ENCODE results near the gene STK4.

STK4 gene

GRCh38 chr20:44966030-44966961 is at the start of gene STK4:
STK4 (plus strand) TSS chr20:44966512; CDS start chr20:44966569, 57 bp downstream.
- peak; percentile 95 for DNase-seq

DNA sequence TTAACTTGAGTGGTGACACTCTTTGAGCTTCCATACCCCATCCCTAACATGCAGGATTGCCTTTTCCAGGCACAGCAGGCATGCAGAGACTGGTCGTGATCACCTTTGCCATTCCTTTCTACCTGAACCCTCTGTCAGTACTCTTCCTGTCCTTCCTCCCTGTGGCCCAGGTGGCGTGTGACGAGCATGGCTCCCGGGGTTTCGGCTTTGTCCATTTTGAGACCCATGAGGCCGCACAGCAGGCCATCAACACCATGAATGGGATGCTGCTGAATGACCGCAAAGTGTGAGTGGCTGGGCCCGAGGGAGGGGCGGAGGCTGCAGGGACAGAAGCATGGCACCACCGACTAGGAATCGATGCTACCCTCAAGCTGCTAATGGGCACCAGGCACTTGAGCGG is 49.7 kb upstream of the STK4 start:
- DNase-seq = no peak

DNA sequence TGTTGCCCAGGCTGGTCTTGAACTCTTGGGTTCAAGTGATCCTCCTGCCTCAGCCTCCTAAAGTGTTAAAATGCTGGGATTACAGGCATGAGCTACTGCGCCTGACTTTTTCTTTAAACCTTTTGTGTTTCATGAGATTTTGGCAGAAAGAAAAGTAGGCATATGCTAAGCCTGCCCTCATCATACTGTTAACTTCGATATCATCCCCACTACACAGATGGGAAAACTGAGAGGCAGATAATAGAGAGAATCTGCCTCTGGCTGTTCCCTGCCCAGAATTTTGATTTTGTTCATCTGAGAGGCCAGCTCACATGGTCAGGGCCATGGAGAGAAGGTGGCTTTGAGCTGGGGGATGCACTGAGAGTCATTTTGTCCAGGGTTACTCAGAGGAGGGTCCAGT is 48.9 kb upstream of the STK4 start:
- no peak for DNase-seq

GRCh38 chr20:44918342-44918741 is 48.0 kb upstream of the STK4 start:
- no peak for DNase-seq

GRCh38 chr20:44918761-44919160 is 47.6 kb upstream of the STK4 start:
- no peak for DNase-seq

- no peak for DNase-seq
Observed at GRCh38 chr20:44921447-44921846, 44.9 kb upstream of the STK4 start.

GRCh38 chr20:44924541-44924940 is 41.8 kb upstream of the STK4 start:
- DNase-seq = no peak

DNA sequence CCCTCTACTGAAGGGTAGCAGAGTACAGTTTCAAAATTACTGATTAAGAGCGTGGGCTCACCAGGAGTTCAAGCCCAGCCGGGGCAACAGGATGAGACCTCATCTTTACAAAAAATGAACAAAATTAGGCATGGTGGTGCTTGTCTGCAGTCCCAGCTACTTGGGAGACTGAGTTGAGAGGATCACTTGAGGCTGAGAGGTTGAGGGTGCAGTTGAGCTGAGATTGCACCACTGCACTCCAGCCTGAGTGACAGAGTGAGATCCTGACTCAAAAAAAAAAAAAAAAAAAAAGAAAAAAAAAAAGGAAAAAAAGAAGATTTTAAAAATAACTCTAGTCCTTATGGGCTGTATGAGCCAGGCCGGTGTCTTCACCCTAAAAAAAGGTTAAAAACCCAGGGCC is 37.7 kb upstream of the STK4 start:
- DNase-seq = no peak

GRCh38 chr20:44930517-44931168 is 35.7 kb upstream of the STK4 start:
- DNase-seq = no peak

DNA sequence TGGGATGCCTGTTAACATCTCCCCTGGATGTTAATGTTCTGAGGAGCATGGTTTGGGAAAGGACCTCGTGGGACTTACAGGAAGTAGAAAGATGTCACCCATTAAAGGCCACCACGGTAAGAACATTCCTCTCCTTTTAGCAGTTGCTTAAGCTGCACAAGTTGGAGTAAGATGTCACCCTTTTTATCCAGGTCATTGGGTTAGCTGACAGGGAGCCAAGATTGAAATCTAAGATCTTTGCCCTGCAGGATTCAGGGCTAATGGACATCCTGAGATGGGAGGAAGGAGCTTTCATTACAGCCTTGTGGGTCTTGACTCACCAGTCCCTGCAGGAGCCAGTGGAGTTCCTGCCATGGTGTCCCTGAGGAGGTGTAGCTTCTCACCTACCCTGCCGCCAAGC is 34.4 kb upstream of the STK4 start:
- no peak for DNase-seq

GRCh38 chr20:44932916-44933315 is 33.4 kb upstream of the STK4 start:
- no peak for DNase-seq

DNA sequence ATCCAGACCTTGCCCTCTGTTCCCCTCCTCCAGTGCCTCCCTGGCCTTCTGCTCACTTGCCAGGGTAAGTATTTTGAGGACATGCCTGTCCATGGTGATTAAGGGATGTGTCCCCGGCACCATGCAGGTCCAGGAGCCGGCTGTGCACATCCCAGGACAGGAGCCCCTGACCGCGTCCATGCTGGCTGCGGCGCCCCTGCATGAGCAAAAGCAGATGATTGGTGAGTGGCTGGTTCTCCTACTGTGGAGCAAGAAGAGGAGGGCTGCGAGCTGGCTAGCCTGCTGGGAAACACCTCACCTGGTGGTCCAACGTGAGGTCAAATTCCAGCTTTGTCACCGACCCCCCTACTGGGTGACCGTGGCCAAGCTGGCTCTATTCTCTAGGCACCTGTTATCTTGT is 29.8 kb upstream of the STK4 start:
- no peak for DNase-seq

GRCh38 chr20:44938637-44939036 is 27.7 kb upstream of the STK4 start:
- no peak for DNase-seq

GRCh38 chr20:44941120-44941691 is 25.1 kb upstream of the STK4 start:
- DNase-seq = no peak

GRCh38 chr20:44942264-44942973 is 23.9 kb upstream of the STK4 start:
- no peak for DNase-seq

- DNase-seq = no peak
Observed at GRCh38 chr20:44943828-44944227, 22.5 kb upstream of the STK4 start.

GRCh38 chr20:44945261-44945660 is 21.1 kb upstream of the STK4 start:
- DNase-seq = no peak

DNA sequence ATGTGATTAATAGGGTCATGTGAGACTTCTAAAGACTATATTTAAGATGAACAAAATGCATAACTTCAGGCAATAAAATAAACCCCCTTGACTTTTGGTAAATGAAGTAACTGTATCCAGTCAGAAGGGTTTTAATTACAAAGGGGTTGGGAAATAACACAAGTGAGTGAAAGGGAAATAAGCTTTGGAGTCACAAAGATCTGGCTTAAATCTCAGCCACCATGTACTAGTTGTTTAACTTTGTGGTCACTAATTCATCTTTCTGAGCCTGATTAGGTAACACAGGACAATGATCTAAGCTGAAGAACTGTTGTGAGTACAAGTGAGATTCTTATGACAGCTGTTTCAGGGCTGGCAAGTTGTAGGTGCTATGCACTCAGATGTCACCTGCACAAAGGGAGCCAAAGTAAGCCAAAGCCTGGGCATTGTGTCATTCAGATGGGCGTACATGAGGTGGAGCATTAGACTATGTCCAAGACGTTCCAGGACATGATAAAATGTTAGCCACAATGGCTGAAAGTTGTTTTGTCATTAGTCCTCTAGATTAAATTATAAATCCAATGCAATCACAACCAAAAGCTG is 19.9 kb upstream of the STK4 start:
- no peak for DNase-seq

GRCh38 chr20:44948107-44948506 is 18.2 kb upstream of the STK4 start:
- no peak for DNase-seq

- no peak for DNase-seq
Observed at GRCh38 chr20:44948513-44948912, 17.8 kb upstream of the STK4 start.

DNA sequence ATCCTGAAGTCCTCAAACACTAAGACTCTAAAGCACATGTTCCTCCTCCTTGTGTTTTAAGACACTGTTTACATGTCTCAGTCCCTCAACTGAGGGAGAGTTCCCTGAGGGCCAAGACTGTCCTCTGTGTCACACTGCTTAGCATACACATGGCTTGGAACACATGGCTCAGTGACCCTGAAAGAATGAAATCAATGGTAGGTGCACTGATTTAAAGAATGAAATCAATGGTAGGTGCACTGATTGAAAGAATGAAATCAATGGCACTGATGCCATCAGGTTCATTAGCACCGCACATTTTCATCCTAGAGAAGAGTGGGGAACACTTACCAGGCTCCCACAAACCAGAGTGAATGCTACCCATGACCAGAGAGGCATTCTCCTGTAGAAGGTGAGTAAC is 15.9 kb upstream of the STK4 start:
- DNase-seq = no peak

- no peak for DNase-seq
Observed at GRCh38 chr20:44952731-44953130, 13.6 kb upstream of the STK4 start.

- DNase-seq = no peak
Observed at GRCh38 chr20:44954211-44954610, 12.1 kb upstream of the STK4 start.

Data from stimulated activated CD4-positive, alpha-beta T cell treated with anti-CD3 and anti-CD28 coated beads, Interleukin-4, amount 100 ng/mL, for 24 hours (primary cell).